Activated CD8-positive, alpha-beta memory T cell treated with anti-CD3 and anti-CD28 coated beads, Interleukin-2, amount 50 U/mL, for 24 hours (primary cell): ENCODE measurements around the gene KIAA0586.

Experiments
- DNase-seq: peaks from one replicate; pipeline ENCODE4 v3.0.0-alpha.2; 2020; ENCODE audit errors: extremely low read depth

The KIAA0586 gene

GRCh38 chr14:58598028-58598803, 170.7 kb downstream of the KIAA0586 start:
- no peak for DNase-seq

- no peak for DNase-seq
Observed at GRCh38 chr14:58598804-58599525, 171.4 kb downstream of the KIAA0586 start.

GRCh38 chr14:58599707-58600106, 172.2 kb downstream of the KIAA0586 start:
- no peak for DNase-seq
